HCT116 (cell line): Measurements from ENCODE around the gene MXRA7.

ENCODE experiments used
- ELF1 ChIP-seq: IDR thresholded peaks from 2 replicates; pipeline ENCODE4 v1.6.1; 2012; ENCODE audit warnings: low read depth, borderline replicate concordance
- EZH2 ChIP-seq: fragments of 200-600 bp; sonication (generic); IDR thresholded peaks from 2 replicates; pipeline ENCODE4 v1.6.1; 2017; ENCODE audit warnings: antibody characterized with exemption, mixed run types
- JUND ChIP-seq: IDR thresholded peaks from 2 replicates; pipeline ENCODE4 v1.6.1; 2012
- POLR2A ChIP-seq: IDR thresholded peaks from 2 replicates; pipeline ENCODE4 v1.7.0; 2011; ENCODE audit warnings: borderline replicate concordance; ENCODE audit not compliant: insufficient read depth, insufficient read length; ENCODE audit errors: extremely low read depth
- SIN3A ChIP-seq: IDR thresholded peaks from 2 replicates; pipeline ENCODE4 v1.6.1; 2012; ENCODE audit warnings: low read depth
- SP1 ChIP-seq: IDR thresholded peaks from 2 replicates; pipeline ENCODE4 v1.6.1; 2012; ENCODE audit warnings: low read depth
- ZFX ChIP-seq: fragments of 450-650 bp; IDR thresholded peaks from 2 replicates; pipeline ENCODE4 v1.6.1; 2017
- ZNF274 ChIP-seq: fragments of 200-500 bp; sonication (Bioruptor generic); IDR thresholded peaks from 2 replicates; pipeline ENCODE4 v1.6.1; 2014; ENCODE audit warnings: mild to moderate bottlenecking, low read depth, low read length, inconsistent platforms
- TF ChIP-seq, protein P1 (sequence below), 3 experiments: fragments of 200-600 bp in 1 of 3; sonication (generic) in 1 of 3; IDR thresholded peaks in 2 of 3; conservative IDR thresholded peaks in 1 of 3; 2 replicates each; pipeline ENCODE4 v1.5.1; 2012 to 2017; ENCODE audit warnings: low read depth in 2 of 3, low read length in 2 of 3, antibody characterized with exemption in 1 of 3, borderline replicate concordance in 1 of 3, control low read depth in 1 of 3, mild to moderate bottlenecking in 1 of 3, mixed read lengths in 1 of 3, mixed run types in 1 of 3, moderate library complexity in 1 of 3; ENCODE audit not compliant: insufficient read depth in 1 of 3
- TF ChIP-seq, protein P2 (sequence below): IDR thresholded peaks from 2 replicates; pipeline ENCODE4 v1.6.1; 2012

DNA sequence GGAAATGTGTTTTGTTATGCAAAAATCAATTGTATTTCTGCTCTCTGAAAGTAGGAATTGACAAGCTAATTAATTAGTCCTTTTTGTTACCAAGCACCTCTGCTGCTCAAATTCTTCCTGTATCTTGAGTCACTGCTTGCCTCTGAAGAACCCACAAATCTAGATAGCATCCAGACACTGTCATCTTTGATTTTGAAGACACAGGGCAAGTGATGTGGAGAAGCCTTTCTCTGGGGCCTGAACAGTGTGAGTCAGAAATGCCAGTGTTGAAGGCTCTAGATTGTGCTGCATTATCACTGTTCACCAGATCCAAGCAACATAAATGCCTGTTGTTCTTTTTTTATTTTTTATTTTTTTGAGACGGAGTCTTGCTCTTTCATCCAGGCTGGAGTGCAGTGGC lies 56.4 kb downstream of the MXRA7 start:
- TF ChIP-seq, protein P1, sequence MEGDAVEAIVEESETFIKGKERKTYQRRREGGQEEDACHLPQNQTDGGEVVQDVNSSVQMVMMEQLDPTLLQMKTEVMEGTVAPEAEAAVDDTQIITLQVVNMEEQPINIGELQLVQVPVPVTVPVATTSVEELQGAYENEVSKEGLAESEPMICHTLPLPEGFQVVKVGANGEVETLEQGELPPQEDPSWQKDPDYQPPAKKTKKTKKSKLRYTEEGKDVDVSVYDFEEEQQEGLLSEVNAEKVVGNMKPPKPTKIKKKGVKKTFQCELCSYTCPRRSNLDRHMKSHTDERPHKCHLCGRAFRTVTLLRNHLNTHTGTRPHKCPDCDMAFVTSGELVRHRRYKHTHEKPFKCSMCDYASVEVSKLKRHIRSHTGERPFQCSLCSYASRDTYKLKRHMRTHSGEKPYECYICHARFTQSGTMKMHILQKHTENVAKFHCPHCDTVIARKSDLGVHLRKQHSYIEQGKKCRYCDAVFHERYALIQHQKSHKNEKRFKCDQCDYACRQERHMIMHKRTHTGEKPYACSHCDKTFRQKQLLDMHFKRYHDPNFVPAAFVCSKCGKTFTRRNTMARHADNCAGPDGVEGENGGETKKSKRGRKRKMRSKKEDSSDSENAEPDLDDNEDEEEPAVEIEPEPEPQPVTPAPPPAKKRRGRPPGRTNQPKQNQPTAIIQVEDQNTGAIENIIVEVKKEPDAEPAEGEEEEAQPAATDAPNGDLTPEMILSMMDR (IDR thresholded peaks at IDR 0.05 in 2 of 3, conservative IDR thresholded peaks at IDR 0.05 in 1 of 3; ENCODE audit: borderline replicate concordance in 1 of 3, insufficient read depth in 1 of 3, low read depth in 2 of 3, low read length in 2 of 3): no peak
- TF ChIP-seq ELF1 (no peak), POLR2A (no peak), ZFX (no peak), SP1 (no peak), JUND (no peak), ZNF274 (no peak), EZH2 (no peak), SIN3A (no peak)
- TF ChIP-seq, protein P2, sequence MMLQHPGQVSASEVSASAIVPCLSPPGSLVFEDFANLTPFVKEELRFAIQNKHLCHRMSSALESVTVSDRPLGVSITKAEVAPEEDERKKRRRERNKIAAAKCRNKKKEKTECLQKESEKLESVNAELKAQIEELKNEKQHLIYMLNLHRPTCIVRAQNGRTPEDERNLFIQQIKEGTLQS: no peak
